ENCODE results near the gene MSANTD2. TPM values are rescaled to one million over a fixed set of nuclear protein-coding genes. Genes with fewer than 3 reads are reported as not detected.

MSANTD2 gene
- total RNA-seq, 1 experiment from 2014 or later: 8.6 TPM

- DNase-seq (ENCODE audit: low read depth, low spot score) (no peak), ATAC-seq (no peak)
- no peaks in the 10 kb centered on the region for H3K4me1 ChIP-seq (ENCODE audit: control insufficient read depth in 1 of 2, insufficient read depth in 2 of 2, low read length in 2 of 2)
- peaks cover 7% of the 10 kb centered on the region; the same call in 1 of the 2 replicates for H3K27me3 ChIP-seq (ENCODE audit: insufficient read depth, low read length)
- H3K9me3 ChIP-seq (ENCODE audit: control insufficient read depth in 1 of 2, insufficient read depth in 1 of 2, low read depth in 1 of 2, low read length in 2 of 2): no peaks in the 10 kb centered on the region
- no peak overlapping the region for H3K27ac ChIP-seq (ENCODE audit: low read depth, low read length)
- H3K4me2 ChIP-seq (ENCODE audit: low read length): no peak overlapping the region
- RAD21 ChIA-PET (ENCODE audit: low non-redundant PET in 1 of 2, low total read pairs in 2 of 2, uncharacterized antibody in 2 of 2, unreplicated experiment in 2 of 2): no interaction called here
- no peak for TF ChIP-seq ZFX (IDR thresholded peaks at IDR 0.05)
- TF ChIP-seq CEBPB (IDR thresholded peaks at IDR 0.05; ENCODE audit: low read depth): no peak
- no peak for TF ChIP-seq EZH2 (IDR thresholded peaks at IDR 0.05)
- no peak for TF ChIP-seq ATF3 (IDR thresholded peaks at IDR 0.05)
- TF ChIP-seq JUND (IDR thresholded peaks at IDR 0.05): no peak
- TF ChIP-seq ZNF274 (IDR thresholded peaks at IDR 0.05; ENCODE audit: low read depth, low read length): no peak
- no peak for TF ChIP-seq TCF7L2 (IDR thresholded peaks at IDR 0.05; ENCODE audit: borderline replicate concordance, extremely low read depth, insufficient read depth, insufficient read length)
- TF ChIP-seq REST (IDR thresholded peaks at IDR 0.05; ENCODE audit: low read depth): no peak
- TF ChIP-seq SIN3A (IDR thresholded peaks at IDR 0.05; ENCODE audit: low read depth): no peak
- no peak for TF ChIP-seq RAD21 (IDR thresholded peaks at IDR 0.05; ENCODE audit: low read depth)
- no peak for TF ChIP-seq MAX (IDR thresholded peaks at IDR 0.05)
- TF ChIP-seq ELF1 (IDR thresholded peaks at IDR 0.05; ENCODE audit: borderline replicate concordance, low read depth): no peak
- no peak for TF ChIP-seq CTCF (IDR thresholded peaks at IDR 0.05 in 2 of 3, conservative IDR thresholded peaks at IDR 0.05 in 1 of 3; ENCODE audit: borderline replicate concordance in 1 of 3, insufficient read depth in 1 of 3, low read depth in 2 of 3, low read length in 2 of 3)
- TF ChIP-seq EGR1 (IDR thresholded peaks at IDR 0.05; ENCODE audit: low read depth): no peak
- TF ChIP-seq CBX3 (IDR thresholded peaks at IDR 0.05; ENCODE audit: low read depth): no peak
- no peak for TF ChIP-seq POLR2AphosphoS5 (IDR thresholded peaks at IDR 0.05; ENCODE audit: low read depth, low read length)
- no peak for TF ChIP-seq SRF (IDR thresholded peaks at IDR 0.05; ENCODE audit: low read depth)
- no peak for TF ChIP-seq YY1 (IDR thresholded peaks at IDR 0.05; ENCODE audit: extremely low read depth, insufficient replicate concordance, low read depth, low read length)
- TF ChIP-seq FOSL1 (IDR thresholded peaks at IDR 0.05; ENCODE audit: low read depth): no peak
- no peaks in the 10 kb centered on the region for H3K9me2 ChIP-seq (ENCODE audit: insufficient read depth)
- H3K36me3 ChIP-seq (ENCODE audit: control insufficient read depth in 1 of 2, insufficient read depth in 2 of 2, low read length in 2 of 2): no peaks in the 10 kb centered on the region
- POLR2A ChIA-PET: no interaction called here
- no peak overlapping the region for H2AFZ ChIP-seq (ENCODE audit: low read depth, low read length, poor library complexity, severe bottlenecking)
- no peaks in the 10 kb centered on the region for H3K79me2 ChIP-seq (ENCODE audit: insufficient read depth, low read length)
- no peak overlapping the region for H3K4me3 ChIP-seq (replicated peaks in 1 of 2; ENCODE audit: low read depth in 1 of 2, low read length in 2 of 2)
- no TSS peak for BruUV-seq (replicated peaks)
- CTCF ChIA-PET: no interaction called here
- intact Hi-C loops (cut with micrococcal nuclease): no loop called here
- no peak overlapping the region for H3K9ac ChIP-seq (ENCODE audit: low read length)
- no peaks in the 10 kb centered on the region for H4K20me1 ChIP-seq (ENCODE audit: insufficient read depth)
Measured at GRCh38 chr11:124732230-124732629, 68.0 kb downstream of the MSANTD2 start.

Measured in HCT116 (cell line).